ENCODE measurements around the gene TPST2.
"Not testable (repeated sequence)": the region's sequence is repeated elsewhere in the genome, so short reads cannot be mapped to it uniquely, and the experiment has no call there.

The TPST2 gene

GRCh38 chr22:26534874-26535602, 54.9 kb downstream of the TPST2 start:
- in situ Hi-C loops (cut with MboI; ENCODE audit: low sequenced_read_pairs, unreplicated experiment) = no loop called here
- no peak for DNase-seq (ENCODE audit: low spot score)
- TF ChIP-seq, protein P1, sequence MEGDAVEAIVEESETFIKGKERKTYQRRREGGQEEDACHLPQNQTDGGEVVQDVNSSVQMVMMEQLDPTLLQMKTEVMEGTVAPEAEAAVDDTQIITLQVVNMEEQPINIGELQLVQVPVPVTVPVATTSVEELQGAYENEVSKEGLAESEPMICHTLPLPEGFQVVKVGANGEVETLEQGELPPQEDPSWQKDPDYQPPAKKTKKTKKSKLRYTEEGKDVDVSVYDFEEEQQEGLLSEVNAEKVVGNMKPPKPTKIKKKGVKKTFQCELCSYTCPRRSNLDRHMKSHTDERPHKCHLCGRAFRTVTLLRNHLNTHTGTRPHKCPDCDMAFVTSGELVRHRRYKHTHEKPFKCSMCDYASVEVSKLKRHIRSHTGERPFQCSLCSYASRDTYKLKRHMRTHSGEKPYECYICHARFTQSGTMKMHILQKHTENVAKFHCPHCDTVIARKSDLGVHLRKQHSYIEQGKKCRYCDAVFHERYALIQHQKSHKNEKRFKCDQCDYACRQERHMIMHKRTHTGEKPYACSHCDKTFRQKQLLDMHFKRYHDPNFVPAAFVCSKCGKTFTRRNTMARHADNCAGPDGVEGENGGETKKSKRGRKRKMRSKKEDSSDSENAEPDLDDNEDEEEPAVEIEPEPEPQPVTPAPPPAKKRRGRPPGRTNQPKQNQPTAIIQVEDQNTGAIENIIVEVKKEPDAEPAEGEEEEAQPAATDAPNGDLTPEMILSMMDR (IDR thresholded peaks at IDR 0.05; ENCODE audit: borderline replicate concordance, control extremely low read depth, extremely low read depth, insufficient read depth, missing control alignments) = no peak

DNA sequence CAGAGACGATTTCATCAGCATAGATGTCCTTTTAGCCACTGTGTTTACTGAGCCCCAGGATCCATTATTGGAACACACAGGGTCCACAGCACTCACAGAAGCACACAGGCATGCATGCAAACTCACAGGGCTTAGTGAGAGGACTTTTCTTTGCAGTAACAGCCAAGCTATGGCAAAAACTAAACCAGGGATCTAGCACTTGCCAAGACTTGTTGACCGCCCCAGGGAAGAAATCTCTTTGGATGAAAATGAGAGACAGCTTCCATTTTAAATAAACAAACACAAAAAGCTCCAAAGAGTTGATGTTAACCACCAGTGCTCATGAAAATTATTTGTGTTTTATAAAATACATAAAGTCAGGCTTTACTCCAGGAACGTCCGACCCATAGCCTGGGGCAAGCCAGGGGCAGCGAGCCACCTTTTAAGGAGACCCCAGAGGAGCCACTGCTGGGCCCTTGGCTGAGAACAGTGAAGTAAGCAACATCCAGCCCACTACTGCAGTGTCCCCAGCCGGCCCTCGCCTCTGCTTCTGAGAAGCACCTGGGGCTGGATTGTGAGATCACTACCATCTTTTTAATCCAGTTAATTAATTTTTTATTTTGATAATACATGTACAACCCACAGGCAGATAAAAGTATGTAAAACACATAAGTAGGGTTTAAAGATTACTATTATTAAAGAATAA, 55.6 kb downstream of the TPST2 start:
- in situ Hi-C loops (cut with MboI; ENCODE audit: low sequenced_read_pairs, unreplicated experiment) = no loop called here
- TF ChIP-seq, protein P1 (IDR thresholded peaks at IDR 0.05; ENCODE audit: borderline replicate concordance, control extremely low read depth, extremely low read depth, insufficient read depth, missing control alignments) = no peak
- DNase-seq (ENCODE audit: low spot score) = no peak

DNA sequence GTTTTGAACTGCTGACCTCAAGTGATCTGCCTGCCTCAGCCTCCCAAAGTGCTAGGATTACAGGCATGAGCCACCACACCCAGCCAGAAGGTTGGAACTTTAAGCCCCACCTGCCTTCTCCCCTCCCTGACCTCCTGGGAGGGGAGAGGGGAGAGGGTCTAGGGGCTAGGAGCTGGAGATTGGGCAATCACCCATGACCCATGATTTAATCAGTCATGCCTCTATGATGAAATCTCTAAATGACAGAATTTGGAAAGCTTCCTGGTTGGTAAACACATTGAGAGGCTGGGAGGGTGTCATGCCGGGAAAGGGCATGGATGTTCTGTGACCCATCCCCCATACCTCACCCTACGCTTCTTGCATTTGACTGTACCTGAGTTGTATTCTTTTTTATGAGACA, 60.6 kb downstream of the TPST2 start:
- TF ChIP-seq, protein P1 (IDR thresholded peaks at IDR 0.05; ENCODE audit: borderline replicate concordance, control extremely low read depth, extremely low read depth, insufficient read depth, missing control alignments) = no peak
- DNase-seq (ENCODE audit: low spot score) = no peak
- in situ Hi-C loops (cut with MboI; ENCODE audit: low sequenced_read_pairs, unreplicated experiment) = no loop called here

DNA sequence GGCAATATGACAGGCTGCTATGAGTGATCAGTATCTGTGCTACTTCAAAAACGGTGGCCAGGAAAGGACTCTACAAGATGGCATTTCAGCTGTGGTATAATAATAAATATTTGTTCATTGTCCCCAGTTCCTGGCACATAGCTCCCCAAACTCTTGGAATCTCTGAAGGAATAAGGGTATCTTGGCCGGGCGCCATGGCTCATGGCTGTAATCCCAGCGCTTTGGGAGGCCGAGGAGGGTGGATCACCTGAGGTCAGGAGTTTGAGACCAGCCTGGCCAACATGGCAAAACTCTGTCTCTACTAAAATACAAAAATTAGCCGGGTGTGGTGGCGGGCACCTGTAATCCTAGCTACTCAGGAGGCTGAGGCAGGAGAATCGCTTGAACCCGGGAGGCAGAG, 61.4 kb downstream of the TPST2 start:
- in situ Hi-C loops (cut with MboI; ENCODE audit: low sequenced_read_pairs, unreplicated experiment); DNase-seq (ENCODE audit: low spot score): not testable (repeated sequence)

- in situ Hi-C loops (cut with MboI; ENCODE audit: low sequenced_read_pairs, unreplicated experiment) = no loop called here
- TF ChIP-seq, protein P1 (IDR thresholded peaks at IDR 0.05; ENCODE audit: borderline replicate concordance, control extremely low read depth, extremely low read depth, insufficient read depth, missing control alignments) = no peak
- DNase-seq (ENCODE audit: low spot score) = no peak
These were observed 62.1 kb downstream of the TPST2 start for GRCh38 chr22:26527574-26528465.

DNA sequence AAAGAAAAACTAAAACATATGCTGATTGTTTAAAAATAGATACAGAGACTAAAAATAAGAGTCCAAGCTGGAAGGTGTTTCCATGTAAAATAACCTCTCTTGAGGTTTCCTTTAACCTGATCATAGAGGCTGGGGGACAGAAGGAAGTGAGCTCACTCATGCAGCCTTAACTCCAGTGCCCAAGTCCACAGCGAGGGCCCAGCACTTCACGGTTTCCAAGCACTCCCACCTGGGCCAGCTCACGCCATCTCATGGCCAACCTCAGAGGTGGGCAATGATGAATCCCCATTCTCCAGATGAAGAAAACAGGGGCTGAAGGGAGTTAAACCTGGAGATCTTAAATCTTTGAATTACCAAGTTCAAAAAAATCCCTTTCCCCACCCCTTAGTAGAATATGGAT, 62.8 kb downstream of the TPST2 start:
- no peak for DNase-seq (ENCODE audit: low spot score)
- TF ChIP-seq, protein P1 (IDR thresholded peaks at IDR 0.05; ENCODE audit: borderline replicate concordance, control extremely low read depth, extremely low read depth, insufficient read depth, missing control alignments) = no peak
- in situ Hi-C loops (cut with MboI; ENCODE audit: low sequenced_read_pairs, unreplicated experiment) = no loop called here
